Fibroblast of mammary gland (primary cell): Measurements from ENCODE around the gene SPSB3.

Experiments used
- DNase-seq: peaks from one replicate; pipeline ENCODE4 v3.0.0-alpha.2; 2010; ENCODE audit warnings: low read depth
- H3K4me3 ChIP-seq: 2 replicates; pipeline ENCODE4 v1.5.1; 2011; ENCODE audit warnings: low read depth, mild to moderate bottlenecking, low read length, moderate library complexity; ENCODE audit not compliant: control insufficient read depth
- CTCF ChIP-seq: conservative IDR thresholded peaks from 2 replicates; pipeline ENCODE4 v1.5.1; 2011; ENCODE audit warnings: low read depth, low read length, inconsistent platforms; ENCODE audit not compliant: control insufficient read depth, insufficient read depth

SPSB3 gene

GRCh38 chr16:1778200-1779179 is 3.9 kb downstream of the SPSB3 start:
- TF ChIP-seq CTCF: no peak
- H3K4me3 ChIP-seq: no peak overlapping the region
- DNase-seq: no peak

DNA sequence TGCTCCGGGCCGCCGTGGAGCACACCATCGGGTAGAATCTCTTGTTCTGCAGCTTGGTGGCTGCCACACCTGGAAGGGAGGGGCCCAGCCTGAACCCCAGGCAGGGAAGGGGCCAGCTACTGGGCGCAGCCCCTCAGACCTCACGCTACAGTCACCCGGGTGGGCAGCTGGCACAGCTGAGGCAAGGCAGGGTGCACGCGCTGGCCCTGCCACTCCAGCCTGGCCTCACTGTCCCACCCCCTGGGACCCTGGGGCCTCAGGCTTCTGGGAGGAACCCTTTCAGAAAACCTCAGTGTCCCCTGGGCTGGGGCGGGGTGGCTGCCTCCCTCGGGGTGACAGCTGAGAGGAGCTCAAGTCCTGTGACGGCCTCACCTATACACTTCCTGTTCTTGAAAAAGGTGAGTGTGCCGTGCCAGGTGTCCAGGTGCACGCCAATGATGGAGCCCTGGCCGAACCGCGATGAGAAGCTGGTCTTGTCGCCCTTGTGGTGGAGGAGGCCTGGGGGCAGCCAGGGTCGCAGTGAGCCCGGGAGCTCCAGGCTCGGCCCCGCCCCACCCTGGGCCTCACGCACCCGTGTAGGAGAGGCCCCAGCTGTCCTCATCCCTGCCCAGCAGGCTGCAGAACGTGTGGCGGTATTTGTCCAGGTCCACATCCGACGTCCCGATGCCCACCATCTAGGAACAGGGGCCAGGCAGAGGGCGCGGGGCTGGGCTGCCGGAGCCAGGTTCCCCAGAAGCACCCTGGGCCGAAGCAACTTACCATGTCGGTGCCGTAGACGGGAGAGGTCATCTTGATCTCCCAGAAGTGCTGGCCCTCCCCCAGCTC is 4.8 kb downstream of the SPSB3 start:
- H3K4me3 ChIP-seq: no peak overlapping the region
- no peak for TF ChIP-seq CTCF
- no peak for DNase-seq

GRCh38 chr16:1776991-1777374 is 5.4 kb downstream of the SPSB3 start:
- TF ChIP-seq CTCF: no peak
- no peak for DNase-seq
- H3K4me3 ChIP-seq: no peak overlapping the region

DNA sequence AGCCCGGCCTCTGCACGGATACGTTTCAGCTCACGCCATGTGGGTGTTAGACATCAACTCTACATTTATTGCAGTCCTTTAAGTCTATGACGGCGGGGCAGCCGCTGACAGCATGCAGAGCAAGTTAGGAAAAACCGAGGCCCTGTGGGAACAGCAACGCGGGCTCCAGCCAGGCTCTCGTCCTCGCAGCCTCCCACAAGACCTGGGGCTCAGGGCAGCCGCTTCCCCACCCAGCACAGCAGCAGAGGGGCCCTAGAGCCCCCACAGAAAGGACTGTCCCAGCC is 5.8 kb downstream of the SPSB3 start:
- no peak overlapping the region for H3K4me3 ChIP-seq
- TF ChIP-seq CTCF: no peak
- no peak for DNase-seq

DNA sequence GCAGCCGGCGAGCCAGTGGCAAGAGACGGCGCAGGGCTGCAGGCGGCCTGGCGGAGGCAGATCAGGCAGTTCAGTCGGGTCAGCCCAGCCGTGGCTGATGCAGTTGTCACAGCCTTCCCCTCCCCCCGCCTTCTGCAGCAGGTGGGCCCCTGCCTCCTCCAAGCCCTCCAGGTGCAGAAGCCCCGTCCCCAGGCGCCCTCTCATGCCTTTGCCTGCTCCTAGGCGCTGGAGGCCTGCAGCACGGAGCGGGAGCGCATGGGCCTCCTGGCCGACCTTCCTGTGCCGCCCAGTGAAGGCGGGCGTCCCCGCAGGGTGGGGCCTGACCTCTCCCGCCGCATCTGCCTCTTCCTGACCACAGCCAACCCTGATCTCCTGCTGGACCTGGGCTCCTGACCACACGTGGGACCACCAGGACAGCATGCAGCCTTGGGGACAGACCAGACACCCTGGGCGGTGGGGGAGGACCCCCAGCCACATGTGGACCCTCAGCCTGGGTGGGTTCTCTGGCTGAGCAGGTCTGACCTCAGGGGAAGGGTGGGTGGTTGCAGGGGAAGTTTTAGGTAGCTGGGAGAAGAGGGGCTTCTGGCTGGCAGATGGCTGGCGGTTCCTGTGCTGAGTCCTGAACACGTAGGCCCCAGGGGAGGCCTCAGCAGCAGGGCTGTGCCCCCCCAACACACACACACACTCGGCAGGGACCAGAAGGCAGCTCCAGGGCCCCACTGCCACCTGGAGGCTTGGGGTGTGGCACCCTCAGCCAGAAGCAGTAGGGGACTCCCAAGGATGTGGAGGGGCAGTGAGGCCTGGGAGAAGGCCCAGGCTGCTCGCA is 6.3 kb downstream of the SPSB3 start:
- DNase-seq: no peak
- no peak for TF ChIP-seq CTCF
- H3K4me3 ChIP-seq: no peak overlapping the region

GRCh38 chr16:1775006-1775845 is 7.1 kb downstream of the SPSB3 start:
- H3K4me3 ChIP-seq: no peak overlapping the region
- no peak for DNase-seq
- no peak for TF ChIP-seq CTCF
